ENCODE measurements around the gene ZYG11A. TPM values are rescaled to one million over a fixed set of nuclear protein-coding genes. Genes with fewer than 3 reads are reported as not detected.

ZYG11A gene
- total RNA-seq, 1 donor from 2014 or later, result 0.09 TPM

DNA sequence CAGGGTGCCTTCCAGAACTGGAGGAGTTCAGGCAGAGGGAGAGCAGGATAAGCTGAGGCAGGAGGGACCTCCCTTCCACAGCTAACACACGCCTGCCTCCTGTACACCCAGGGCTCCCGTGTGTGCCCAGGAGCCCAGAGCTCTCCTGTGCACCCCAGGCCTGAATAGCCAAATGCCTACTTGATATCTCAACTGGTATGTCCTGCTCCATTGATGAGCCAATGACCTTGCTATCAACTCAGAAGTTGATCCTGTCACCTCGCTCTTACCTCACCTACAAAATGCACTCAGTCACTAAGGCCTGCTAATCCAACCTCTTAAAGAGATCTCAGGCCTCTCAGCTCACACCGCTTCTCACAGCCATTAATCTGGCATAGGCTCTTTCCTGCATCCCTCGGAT is 71.9 kb downstream of the ZYG11A start:
- ATAC-seq (no peak), DNase-seq (ENCODE audit: low spot score) (no peak)
- intact Hi-C loops (cut with DNase I), result no loop called here

DNA sequence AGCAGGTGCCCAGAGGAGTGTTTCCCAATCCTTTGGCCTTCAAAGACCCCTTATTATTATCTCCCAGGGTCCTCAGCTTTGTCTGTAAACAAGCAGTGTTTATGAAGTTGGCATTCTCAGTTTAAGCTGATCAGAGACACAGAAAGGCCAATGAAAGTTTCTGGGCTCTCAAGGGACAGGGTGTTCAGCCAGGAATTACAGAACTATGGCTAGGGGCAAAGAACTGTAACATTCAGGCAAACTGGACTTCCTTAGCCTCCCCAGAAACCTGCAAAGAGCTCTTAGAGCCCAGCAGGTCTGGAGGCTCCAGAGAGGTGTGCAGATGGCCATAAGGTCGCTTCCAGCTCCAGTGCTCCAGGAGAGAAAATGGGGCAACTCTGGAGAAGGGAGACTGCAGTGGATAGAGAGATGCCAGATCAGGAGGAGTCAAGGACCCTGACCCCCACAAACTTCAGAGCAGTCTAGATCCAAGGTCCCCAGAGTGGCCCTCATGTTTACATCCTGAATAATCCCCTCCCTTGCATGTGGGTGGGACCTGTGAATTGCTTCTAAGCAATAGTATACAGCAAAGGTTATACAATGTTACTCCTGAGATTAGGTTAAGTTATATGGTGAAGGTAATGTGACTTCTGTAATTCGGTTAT is 72.8 kb downstream of the ZYG11A start:
- ATAC-seq (peak; percentile 34), DNase-seq (ENCODE audit: low spot score) (no peak)
- intact Hi-C loops (cut with DNase I), result no loop called here

DNA sequence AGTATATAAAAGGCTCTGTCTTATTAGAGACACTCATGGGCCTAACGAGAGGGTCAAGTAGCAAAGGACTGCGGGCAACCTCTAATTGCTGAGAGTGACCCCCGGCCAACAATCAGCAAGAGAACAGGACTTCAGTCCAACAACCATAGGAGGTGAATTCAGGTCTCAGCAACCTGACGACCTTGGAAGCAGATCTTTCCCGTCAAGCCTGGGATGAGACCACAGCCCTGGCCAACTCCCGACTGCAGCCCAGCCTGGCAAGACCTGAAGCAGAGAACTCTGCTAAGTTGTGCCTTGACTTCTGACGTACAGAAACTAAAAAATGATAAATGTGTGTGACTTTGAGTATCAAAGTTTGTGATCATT is 73.3 kb downstream of the ZYG11A start:
- no peak for ATAC-seq
- intact Hi-C loops (cut with DNase I), result no loop called here
- DNase-seq (ENCODE audit: low spot score), result no peak

DNA sequence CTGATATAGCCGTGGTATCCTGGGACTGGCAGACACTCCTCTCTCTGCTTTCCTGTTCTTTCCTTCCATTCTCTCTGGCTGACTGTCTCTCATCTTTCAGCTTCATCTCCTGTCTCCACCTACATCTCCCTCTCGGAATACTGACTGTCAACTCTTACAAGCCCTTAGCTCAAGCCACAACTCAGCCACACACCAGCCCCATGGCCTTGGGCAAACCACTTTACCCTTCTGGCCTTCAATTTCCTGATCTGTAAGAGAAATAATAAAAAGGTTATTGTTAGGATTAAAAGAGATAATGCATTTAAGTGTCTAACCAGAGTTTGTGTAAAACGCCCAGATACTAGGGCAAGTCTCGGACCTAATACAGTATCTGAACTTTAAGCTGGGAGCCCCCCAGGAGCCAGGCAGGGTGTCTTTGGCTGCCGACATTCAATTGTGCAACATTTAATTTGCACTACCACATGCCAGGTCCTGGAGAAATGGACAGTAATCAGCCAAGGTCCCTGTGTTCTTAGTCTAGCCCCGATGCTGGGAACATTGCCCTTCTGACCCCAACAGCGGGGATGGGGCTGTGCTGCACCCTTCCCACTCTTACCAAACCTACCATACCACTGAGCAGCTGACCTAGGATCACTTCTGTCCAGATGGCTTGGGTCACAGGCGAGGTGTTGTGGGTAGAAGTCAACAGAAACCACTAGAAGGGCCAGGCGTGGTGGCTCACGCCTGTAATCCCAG is 73.8 kb downstream of the ZYG11A start:
- intact Hi-C loops (cut with DNase I), result no loop called here
- ATAC-seq (peak; percentile 68), DNase-seq (ENCODE audit: low spot score) (no peak)

DNA sequence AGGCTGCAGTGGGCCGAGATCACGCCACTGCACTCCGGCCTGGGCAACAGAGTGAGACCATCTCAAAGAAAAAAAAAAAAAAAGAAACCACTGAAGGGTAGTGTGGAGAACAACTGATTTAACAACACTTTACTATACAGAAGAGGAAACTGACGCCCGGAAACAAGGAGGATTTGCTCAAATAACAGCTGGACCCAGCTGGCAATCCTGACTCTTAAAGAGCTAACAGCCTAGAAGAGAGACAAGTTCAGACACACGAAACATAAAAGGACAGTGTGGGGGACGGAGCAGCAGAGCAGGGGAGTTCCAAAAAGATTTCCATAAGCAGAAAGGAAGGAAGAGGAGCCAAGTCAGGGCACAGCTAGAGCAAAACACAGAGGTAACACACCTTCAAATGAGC is 74.6 kb downstream of the ZYG11A start:
- no peak for DNase-seq (ENCODE audit: low spot score)
- ATAC-seq, result no peak
- intact Hi-C loops (cut with DNase I), result no loop called here

DNA sequence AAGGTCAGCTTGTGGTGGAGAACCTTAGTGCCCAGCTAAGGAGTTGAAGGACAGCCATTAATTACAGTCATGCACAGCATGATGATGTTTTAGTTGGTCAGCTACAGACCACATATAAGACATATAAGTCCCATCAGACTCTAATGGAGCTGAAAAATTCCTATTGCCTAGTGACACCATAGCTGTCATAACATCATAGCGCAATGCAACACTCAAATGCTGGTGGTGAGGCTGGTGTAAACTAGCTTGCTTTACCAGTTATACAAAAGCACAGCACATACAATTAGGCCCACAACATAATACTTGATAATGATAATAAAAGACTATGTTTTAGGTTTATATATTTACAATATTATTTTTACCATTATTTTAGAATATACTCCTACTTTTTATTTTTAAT is 75.0 kb downstream of the ZYG11A start:
- no peak for DNase-seq (ENCODE audit: low spot score)
- intact Hi-C loops (cut with DNase I), result no loop called here
- no peak for ATAC-seq

DNA sequence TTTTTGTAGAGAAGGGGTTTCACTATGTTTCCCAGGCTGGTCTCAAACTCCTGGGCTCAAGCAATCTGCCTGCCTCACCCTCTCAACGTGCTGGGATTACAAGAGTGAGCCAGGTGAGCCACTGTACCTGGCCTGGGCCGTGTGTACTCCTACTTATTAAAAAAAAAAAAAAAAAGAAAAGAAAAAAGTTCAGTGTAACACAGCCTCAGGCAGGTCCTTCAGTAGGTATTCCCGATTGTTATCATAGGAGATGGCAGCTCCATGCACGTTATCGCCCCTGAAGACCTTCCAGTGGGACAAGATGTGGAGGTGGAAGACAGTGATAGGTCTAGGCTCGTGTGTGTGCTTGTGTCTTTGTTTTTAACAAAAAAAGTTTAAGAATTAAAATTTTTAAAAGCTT is 75.6 kb downstream of the ZYG11A start:
- no peak for ATAC-seq
- DNase-seq (ENCODE audit: low spot score), result no peak
- intact Hi-C loops (cut with DNase I), result no loop called here

DNA sequence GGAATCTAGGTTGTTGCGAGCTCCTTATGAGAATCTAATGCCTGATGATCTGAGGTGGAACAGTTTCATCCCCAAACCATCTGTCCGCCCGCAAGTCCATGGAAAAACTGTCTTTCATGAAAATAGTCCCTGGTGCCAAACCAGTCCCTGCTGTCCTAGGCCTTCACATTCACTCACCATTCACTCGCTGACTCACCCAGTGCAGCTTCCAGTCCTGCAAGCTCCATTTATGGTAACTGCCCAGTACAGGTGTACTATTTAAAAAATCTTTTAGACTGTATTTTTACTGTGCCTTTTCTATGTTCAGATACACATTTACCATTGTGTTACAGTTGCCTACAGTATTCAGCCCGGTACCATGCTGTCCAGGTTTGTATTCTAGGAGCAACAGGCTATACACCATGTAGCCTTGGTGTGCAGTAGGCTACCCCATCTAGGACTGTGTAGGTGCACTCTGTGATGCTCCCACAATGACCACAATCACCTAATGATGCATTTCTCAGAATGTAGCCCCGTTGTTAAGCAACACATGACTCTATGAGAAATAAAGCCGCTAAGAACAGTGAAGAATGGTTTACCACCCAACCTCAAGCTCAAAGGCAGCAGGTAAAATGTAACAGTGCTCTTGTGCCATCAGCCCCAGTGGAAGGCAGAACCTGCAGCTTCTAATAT is 76.6 kb downstream of the ZYG11A start:
- intact Hi-C loops (cut with DNase I), result no loop called here
- DNase-seq (ENCODE audit: low spot score), result no peak
- no peak for ATAC-seq

DNA sequence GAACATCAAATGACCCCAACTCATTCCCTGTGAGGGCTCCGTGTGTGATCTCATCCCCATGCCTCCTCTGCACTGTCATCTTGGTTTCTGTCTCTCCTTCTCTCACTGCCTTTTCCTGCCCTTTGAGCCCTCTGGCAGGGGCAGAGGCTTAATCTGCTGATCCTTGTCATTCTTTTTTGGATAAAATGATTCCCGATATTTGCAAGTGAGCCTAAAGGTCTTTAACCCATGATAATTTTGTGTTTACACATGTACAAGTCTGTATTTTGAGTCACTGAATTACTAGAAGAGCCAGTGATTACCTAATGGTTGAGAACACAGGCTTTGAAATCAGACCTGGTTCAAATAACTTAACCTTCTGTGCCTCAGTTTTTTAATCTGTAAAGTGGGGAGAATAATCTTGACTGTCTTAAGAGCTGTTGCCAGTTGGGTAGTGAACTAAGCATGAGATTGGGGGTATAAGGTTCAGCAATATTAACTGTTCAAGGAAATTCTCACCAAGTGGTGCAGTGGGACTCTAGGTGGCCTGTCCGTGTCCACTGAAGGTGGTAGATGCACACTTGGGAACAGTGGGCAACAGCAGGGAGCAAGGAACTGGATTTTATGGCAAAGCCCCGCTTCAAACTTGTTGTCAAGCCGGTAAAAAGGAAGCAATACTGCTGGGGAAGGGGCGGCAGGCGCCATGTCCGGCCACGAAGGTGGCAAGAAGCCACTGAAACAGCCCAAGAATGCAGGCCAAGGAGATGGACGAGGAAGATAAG is 77.3 kb downstream of the ZYG11A start:
- intact Hi-C loops (cut with DNase I), result loop anchor here (10.0 kb wide), 1 partner anchor 275 kb away; the partner anchor contains the start of gene CPT2
- DNase-seq (ENCODE audit: low spot score) (no peak), ATAC-seq (no peak)

DNA sequence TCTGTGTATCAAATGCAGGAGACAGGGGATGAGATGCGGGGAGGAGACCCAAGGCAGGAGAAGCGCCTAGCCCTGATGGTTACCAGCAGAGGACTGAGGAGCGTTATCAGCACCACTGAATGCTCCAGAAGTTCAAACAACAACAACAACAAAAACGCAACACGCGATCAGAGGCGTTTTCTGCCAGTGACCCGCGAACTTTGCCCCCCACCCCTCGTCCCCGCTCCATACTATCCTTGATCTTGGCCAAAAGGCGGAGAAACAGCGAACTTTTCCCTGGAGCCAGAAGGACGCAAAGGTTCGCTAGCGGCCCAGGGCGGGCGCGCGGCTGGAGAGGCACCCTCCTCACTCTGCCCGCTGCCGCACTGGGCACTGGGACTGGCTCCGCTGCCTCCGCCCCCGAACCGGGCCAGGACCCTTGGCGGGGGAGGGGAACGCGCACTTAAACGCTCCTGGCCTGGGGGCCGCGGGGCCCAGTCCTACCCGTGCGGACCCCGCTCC is 78.3 kb downstream of the ZYG11A start:
- ATAC-seq, result peak; percentile 64
- intact Hi-C loops (cut with DNase I), result loop anchor here (10.0 kb wide), 1 partner anchor 274 kb away; the partner anchor contains the start of gene CPT2
- DNase-seq (ENCODE audit: low spot score), result no peak

DNA sequence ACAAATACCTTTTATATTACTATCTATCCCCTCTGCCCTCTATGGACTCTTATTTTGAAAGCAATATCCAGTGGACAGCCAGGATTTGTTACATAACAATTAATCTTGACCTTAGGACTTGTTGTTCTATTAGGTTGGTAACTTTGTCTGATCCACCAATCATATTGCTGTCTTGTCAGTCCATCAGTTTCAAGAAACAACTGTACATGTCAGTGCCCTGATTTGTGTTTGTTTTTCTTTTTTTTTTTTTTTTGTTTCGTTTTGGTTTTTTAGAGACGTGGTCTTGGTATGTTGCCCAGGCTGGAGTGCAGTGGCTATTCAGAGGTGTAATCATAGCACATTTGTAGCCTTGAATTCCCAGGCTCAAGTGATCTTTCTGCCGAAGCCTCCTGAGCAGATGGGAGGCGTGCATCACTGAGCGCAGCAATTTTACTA is 83.0 kb downstream of the ZYG11A start:
- intact Hi-C loops (cut with DNase I), result loop anchor here (10.0 kb wide), 1 partner anchor 269 kb away; the partner anchor contains the start of gene CPT2
- DNase-seq (ENCODE audit: low spot score) (no peak), ATAC-seq (peak; percentile 34)

DNA sequence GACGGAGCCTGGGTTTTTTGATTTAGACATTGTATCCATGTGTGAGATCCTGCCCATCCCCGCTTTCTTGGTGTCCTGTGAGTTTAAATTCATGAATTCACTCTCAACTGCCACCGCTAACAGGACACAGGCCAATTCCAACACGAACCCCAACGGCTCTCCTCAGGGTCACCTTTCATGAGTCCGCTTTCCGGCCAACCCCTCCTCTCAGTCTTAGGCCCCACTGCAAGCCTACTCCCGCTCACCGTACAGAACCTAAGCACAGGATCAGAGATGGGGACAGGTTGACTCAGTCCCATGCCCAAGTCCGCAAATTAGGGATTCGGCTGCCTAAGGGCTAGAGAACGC is 84.3 kb downstream of the ZYG11A start:
- no peak for ATAC-seq
- intact Hi-C loops (cut with DNase I), result loop anchor here (10.0 kb wide), 1 partner anchor 268 kb away; the partner anchor contains the start of gene CPT2
- DNase-seq (ENCODE audit: low spot score), result no peak

DNA sequence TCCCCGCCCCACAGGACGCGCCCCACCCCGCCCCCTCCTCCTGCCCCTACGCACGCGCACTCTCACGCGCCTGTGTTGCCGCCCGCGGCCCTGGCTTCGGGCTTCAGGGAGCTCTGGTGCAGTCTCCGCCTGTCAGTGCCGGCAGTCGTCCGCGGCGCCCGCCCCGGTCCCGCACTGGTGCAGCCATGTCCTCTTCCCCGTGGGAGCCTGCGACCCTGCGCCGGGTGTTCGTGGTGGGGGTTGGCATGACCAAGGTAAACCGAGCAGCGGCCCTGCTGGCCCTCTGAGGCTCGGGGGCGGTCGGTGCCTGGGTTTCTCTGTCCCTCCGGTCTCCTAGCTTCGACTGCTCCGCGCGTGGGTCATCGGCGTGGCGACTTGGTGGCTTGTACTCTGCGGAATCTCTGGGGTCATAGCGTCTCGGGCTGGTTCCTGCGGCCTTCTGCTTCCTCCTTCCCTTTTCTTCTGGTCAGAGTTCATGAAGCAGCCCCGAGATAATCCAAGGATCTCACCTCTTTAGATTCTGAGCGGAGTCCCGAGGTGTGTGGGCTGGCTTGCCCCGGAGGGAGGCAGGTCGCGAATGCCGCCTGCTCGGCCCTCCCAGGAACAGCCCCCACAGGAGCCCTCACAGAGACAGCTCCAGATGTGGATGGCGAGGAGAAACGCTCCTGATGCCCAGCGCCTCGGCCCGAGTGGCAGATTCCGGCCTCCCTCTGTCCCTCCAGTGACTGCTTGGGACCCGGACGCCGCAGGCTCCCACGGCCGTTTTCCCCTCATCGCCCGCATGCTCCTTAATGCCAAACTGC is 84.9 kb downstream of the ZYG11A start, which contains the start of gene SCP2:
Gene SCP2, plus strand, starts transcription at position 65 of the 803 bp plus-strand sequence. Its CDS starts 121 bp downstream, at position 186.
- DNase-seq (ENCODE audit: low spot score), result peak; percentile 90
- intact Hi-C loops (cut with DNase I), result loop anchor here (10.0 kb wide), 1 partner anchor 267 kb away; the partner anchor contains the start of gene CPT2
- ATAC-seq, result peak; percentile 96

DNA sequence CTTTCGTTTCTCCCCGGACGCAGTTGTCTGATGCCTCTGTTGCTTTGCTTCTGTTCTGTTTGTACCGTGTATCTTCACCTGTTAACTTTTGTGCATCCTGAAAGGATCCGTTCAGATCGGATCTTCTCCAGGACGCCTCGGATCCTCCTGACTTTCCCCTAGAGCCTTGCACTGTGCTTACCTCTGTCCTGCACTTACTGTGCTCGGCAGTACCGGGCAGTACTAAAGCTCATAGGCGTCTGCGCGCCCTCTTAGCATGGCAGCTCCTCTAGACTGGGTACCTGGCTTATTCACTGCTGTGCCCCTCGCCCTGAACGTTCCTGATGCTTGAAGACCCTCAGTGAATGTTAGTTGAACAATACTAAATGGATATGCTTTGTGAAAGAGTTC is 85.5 kb downstream of the ZYG11A start:
- ATAC-seq (peak; percentile 54), DNase-seq (ENCODE audit: low spot score) (no peak)
- intact Hi-C loops (cut with DNase I), result loop anchor here (10.0 kb wide), 1 partner anchor 267 kb away; the partner anchor contains the start of gene CPT2

DNA sequence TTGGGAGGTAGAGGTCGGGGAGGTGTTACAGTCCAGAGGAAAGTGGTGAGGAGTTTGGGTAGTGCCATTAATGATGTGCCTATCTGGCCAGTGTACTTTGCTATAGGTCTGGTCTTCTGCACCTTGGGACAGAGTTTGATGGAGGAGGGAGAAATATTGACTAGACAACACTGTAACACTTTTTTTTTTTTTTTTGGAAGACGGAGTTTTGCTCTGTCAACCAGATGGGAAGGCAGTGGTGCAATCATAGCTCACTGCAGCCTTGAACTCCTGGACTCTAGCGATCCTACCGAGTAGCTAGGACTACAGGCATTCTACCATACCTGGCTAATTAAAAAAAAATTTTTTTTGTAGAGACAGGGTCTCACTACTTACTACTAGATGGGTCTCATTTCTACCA is 86.5 kb downstream of the ZYG11A start:
- no peak for ATAC-seq
- DNase-seq (ENCODE audit: low spot score), result no peak
- intact Hi-C loops (cut with DNase I), result loop anchor here (10.0 kb wide), 1 partner anchor 266 kb away; the partner anchor contains the start of gene CPT2

DNA sequence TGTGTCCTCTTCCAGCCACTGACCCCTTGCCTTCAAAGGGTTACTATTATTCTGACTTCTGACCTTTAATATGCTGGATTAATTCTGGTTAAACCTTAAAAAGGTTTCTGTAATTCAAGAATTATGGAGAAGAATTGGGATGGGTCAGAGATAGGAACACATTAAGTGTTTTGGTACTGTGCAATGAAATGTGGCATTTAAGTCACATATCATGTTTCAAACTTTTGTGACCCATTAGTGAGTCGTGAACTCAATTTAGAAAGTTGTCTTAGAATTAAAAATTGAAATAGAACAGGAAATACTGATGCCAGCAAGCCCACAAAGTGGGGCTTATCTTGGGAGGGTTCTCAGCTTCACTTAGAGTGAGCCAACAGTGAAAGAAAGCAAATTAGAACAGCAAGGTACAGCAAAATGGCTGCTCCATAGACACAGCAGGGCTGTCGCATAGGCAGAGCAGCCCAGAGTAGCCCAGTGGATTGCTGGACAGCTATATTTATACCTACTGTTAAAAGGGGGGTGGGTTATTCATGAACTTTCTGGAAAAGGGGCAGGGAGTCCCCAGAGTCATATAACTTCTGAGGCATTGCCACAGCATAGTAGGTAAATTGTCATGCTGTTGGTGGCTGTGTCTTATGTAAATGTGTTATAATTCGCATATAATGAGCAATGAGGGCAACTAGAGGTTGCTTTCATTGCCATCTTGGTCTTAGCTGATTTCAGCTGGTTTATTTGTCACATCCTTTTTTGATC is 95.0 kb downstream of the ZYG11A start:
- intact Hi-C loops (cut with DNase I), result no loop called here
- ATAC-seq (no peak), DNase-seq (ENCODE audit: low spot score) (no peak)

DNA sequence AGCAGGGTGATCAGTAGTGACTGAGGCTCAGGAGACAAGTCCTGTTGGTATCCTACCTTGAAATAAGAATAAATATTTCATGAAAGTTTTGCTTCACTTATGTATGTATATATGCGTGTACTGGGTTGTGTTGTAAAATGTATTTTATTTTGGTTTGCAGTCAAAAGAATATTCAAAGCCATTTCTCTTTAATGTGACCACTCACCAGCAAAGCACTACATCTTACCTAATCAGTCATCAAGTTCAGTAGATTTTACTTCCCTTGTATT is 95.6 kb downstream of the ZYG11A start:
- intact Hi-C loops (cut with DNase I), result no loop called here
- no peak for ATAC-seq
- no peak for DNase-seq (ENCODE audit: low spot score)
